Activated CD8-positive, alpha-beta T cell treated with anti-CD3 and anti-CD28 coated beads for 36 hours (primary cell): ENCODE data around the gene LRMDA. TPM values are rescaled to one million over a fixed set of nuclear protein-coding genes. Genes with fewer than 3 reads are reported as not detected.

Source experiments
- ATAC-seq: fragments of 200-7000 bp; cut with Tn5 transposase; one replicate; pipeline ENCODE4 v1.10.0; 2021; ENCODE audit warnings: mild to moderate bottlenecking, moderate library complexity
- CTCF ChIA-PET: fragments of 350-600 bp; sonication (Branson Sonifier 250); formaldehyde crosslinking; loops from one replicate; lab custom pipeline; 2021; ENCODE audit warnings: antibody characterized with exemption; lab: Charles Lee
- POLR2A ChIA-PET: fragments of 350-600 bp; sonication (Branson Sonifier 250); formaldehyde crosslinking; loops from one replicate; lab custom pipeline; 2021; ENCODE audit warnings: antibody characterized with exemption; lab: Charles Lee
- DNase-seq: peaks from one replicate; pipeline ENCODE4 v3.0.0-alpha.2; 2020
- H3K27ac Mint-ChIP-seq: one replicate; pipeline ENCODE4 v1.8.0; 2021; ENCODE audit warnings: mild to moderate bottlenecking, mixed read lengths
- H3K27me3 Mint-ChIP-seq: one replicate; pipeline ENCODE4 v1.8.0; 2021; ENCODE audit warnings: mixed read lengths
- H3K36me3 Mint-ChIP-seq: one replicate; pipeline ENCODE4 v1.8.0; 2021; ENCODE audit warnings: low read depth, mixed read lengths
- H3K4me1 Mint-ChIP-seq: one replicate; pipeline ENCODE4 v1.8.0; 2021; ENCODE audit warnings: low read depth, mixed read lengths
- H3K4me3 Mint-ChIP-seq: one replicate; pipeline ENCODE4 v1.8.0; 2021; ENCODE audit warnings: mild to moderate bottlenecking, moderate library complexity, mixed read lengths
- H3K9me3 Mint-ChIP-seq: one replicate; pipeline ENCODE4 v1.8.0; 2021; ENCODE audit warnings: mixed read lengths
- CTCF ChIP-seq: fragments of 200-600 bp; IDR thresholded peaks from one replicate; pipeline ENCODE4 v1.8.0; 2022; ENCODE audit warnings: antibody characterized with exemption, mild to moderate bottlenecking
- intact Hi-C: fragments of 100-400 bp; cut with micrococcal nuclease; formaldehyde crosslinking; loops from one replicate; pipeline ENCODE4 v1.10.0; 2022
- total RNA-seq, 2 experiments: library from RNA; stranded (reverse); gene quantifications; one replicate each; pipeline ENCODE4 v1.2.3, GENCODE V29; 2021

Gene LRMDA
- total RNA-seq, 2 experiments from 2014 or later, result not detected

DNA sequence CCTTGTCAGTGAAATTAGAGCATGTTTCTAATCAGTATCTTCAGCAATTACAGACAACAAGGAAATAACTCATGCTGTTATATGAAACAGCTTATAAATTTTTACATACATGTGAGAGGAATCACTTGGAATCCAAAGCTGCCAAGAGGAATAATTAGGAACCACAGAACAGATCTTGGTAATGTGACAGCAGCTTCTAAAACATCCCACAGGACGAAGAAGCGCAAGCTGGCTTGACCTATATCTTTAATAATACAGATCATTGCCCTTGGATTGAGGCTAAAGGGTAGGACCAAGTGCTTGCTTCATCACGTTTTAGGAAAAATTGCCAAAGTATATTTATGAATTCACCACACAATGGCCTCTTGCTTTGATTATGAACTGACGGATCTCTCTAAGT lies 869.8 kb downstream of the LRMDA start:
- H3K27ac Mint-ChIP-seq, result no peak overlapping the region
- no peak for ATAC-seq
- H3K4me3 Mint-ChIP-seq, result no peak overlapping the region
- no peaks in the 10 kb centered on the region for H3K9me3 Mint-ChIP-seq
- H3K4me1 Mint-ChIP-seq, result no peaks in the 10 kb centered on the region
- H3K27me3 Mint-ChIP-seq, result no peaks in the 10 kb centered on the region
- H3K36me3 Mint-ChIP-seq, result no peaks in the 10 kb centered on the region
- intact Hi-C loops, result no loop called here
- ChIA-PET POLR2A (no interaction called here), CTCF (no interaction called here)
- DNase-seq, result no peak
- TF ChIP-seq CTCF, result no peak

- no peaks in the 10 kb centered on the region for H3K36me3 Mint-ChIP-seq
- no peaks in the 10 kb centered on the region for H3K9me3 Mint-ChIP-seq
- DNase-seq (no peak), ATAC-seq (no peak)
- CTCF ChIA-PET, result no interaction called here
- H3K4me3 Mint-ChIP-seq, result no peak overlapping the region
- H3K27me3 Mint-ChIP-seq, result no peaks in the 10 kb centered on the region
- H3K27ac Mint-ChIP-seq, result no peak overlapping the region
- TF ChIP-seq CTCF, result no peak
- POLR2A ChIA-PET, result no interaction called here
- no peaks in the 10 kb centered on the region for H3K4me1 Mint-ChIP-seq
- intact Hi-C loops, result no loop called here
These were observed 870.5 kb downstream of the LRMDA start for GRCh38 chr10:76301950-76302349.

GRCh38 chr10:76302481-76302880 lies 871.1 kb downstream of the LRMDA start:
- POLR2A ChIA-PET, result interaction anchor here (0.6 kb wide), 1 partner anchor 226 kb away, joined by 5 read pairs; no protein-coding TSS in a partner anchor
- TF ChIP-seq CTCF, result no peak

DNA sequence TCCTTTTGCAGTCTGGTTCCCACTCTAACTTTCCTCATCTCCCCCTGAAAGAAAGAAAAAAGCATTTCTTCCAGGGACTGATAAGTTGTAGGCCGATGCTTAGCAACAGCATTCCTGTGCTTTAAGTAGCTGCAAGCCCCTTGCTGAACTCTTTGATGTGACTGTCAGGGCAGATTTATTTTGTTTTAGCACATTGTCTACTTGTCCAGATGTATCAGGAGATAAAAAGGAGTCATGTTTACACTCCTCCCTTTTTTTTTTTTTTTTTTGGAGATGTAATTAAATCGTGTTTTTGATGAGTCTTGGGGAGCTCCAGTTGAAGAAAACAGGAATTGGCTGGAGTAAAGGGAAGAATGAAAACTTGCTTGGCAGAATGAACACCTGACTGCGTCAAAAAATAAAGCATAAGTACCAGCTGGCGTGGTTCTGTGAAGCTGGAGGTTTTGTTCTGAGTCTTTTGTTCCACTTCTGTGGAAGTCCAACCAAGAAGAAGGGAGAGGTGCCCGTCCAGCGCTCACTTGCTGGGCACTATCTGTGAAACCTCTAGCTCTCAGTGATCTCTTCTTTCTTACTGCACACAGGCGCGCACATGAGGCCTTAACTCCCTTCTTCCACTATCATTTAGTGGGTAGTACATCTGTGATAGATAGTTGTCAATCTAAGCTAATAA lies 871.7 kb downstream of the LRMDA start:
- Mint-ChIP-seq H3K36me3 (no peaks in the 10 kb centered on the region), H3K27me3 (no peaks in the 10 kb centered on the region), H3K4me1 (no peaks in the 10 kb centered on the region), H3K4me3 (no peak overlapping the region), H3K27ac (no peak overlapping the region), H3K9me3 (no peaks in the 10 kb centered on the region)
- no peak for TF ChIP-seq CTCF
- no peak for ATAC-seq
- intact Hi-C loops, result no loop called here
- no peak for DNase-seq
- POLR2A ChIA-PET, result interaction anchor here (0.6 kb wide), 1 partner anchor 226 kb away, joined by 5 read pairs; no protein-coding TSS in a partner anchor
- CTCF ChIA-PET, result interaction anchor here (1.7 kb wide), 1 partner anchor 10 kb away, joined by 4 read pairs; no protein-coding TSS in a partner anchor

More at GRCh38 chr10:76302481-76302880, 871.1 kb downstream of the LRMDA start:
- CTCF ChIA-PET, result no interaction called here
- no peak for ATAC-seq
- H3K9me3 Mint-ChIP-seq, result no peaks in the 10 kb centered on the region
- no peaks in the 10 kb centered on the region for H3K4me1 Mint-ChIP-seq
- DNase-seq, result no peak
- H3K27ac Mint-ChIP-seq, result no peak overlapping the region
- H3K36me3 Mint-ChIP-seq, result no peaks in the 10 kb centered on the region
- intact Hi-C loops, result no loop called here
- no peaks in the 10 kb centered on the region for H3K27me3 Mint-ChIP-seq
- no peak overlapping the region for H3K4me3 Mint-ChIP-seq

DNA sequence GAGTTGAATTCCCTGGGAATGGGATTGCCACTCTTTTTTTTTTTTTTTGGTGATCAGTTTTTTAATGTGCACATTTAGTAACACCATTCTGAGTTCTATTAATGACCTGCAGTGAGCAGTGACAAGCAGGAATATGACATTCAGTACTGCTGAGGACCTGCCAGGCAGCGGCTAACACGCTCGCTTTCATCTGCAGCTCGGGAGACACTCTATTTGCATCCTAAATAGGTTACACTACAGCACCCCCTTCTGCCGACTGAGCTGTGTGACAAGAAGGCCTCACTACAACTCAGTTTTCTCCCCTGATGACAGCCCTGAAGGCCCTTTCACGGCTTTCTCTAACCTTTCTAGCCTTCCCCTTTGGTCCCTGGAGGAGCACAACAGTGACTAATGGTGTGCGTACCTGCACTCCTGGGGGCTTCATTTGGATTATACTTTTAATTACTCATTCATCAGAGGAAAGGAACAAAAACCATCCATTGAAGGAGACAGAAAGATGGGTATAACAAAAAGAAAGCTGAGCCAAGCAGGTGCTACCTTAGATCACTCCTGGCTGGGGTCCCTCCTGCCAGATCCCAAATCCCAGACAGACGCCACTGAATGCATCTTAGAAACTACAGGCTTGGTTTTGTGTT lies 872.4 kb downstream of the LRMDA start:
- TF ChIP-seq CTCF, result no peak
- no peaks in the 10 kb centered on the region for H3K4me1 Mint-ChIP-seq
- CTCF ChIA-PET, result interaction anchor here (1.7 kb wide), 1 partner anchor 10 kb away, joined by 4 read pairs; no protein-coding TSS in a partner anchor
- intact Hi-C loops, result no loop called here
- ATAC-seq (no peak), DNase-seq (peak; percentile 17)
- no peak overlapping the region for H3K4me3 Mint-ChIP-seq
- H3K27ac Mint-ChIP-seq, result no peak overlapping the region
- H3K9me3 Mint-ChIP-seq, result no peaks in the 10 kb centered on the region
- H3K27me3 Mint-ChIP-seq, result no peaks in the 10 kb centered on the region
- POLR2A ChIA-PET, result no interaction called here
- H3K36me3 Mint-ChIP-seq, result no peaks in the 10 kb centered on the region
